ENCODE measurements around the gene CPT1A.

Gene CPT1A

DNA sequence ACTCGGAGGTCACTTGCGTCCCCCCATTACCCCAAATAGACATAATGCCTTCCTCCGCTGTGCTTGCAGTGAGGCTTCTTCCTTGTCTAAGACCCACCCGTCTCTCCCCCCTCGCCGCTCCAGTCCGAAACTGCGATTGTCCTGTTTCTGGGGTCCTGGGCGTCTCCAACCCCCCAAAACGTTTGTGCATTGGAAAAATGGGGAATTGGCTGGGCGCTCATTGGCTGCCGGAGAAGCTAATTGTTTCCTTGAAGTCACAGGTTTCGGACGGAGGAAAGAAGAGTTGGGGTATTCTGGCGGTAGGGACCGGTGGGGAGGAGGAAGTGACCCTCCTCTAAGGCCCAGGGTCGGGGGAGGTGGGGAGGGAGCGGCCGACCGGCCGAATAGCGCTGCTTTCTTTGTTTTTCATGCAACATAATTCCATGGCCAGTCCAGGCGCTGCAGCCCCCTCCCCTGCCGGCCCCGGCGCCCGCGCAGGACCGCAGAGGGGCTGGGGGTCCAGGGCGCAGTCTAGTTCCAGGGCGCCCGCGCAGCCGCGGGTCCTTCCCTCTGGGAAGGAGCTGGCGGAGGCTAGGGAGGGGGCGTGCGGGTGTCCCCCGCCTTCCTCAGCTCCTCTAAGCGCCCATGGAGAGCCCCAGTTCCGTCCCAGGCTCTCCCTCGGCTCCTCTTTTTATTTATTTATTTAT, 12.7 kb upstream of the CPT1A start:
- DNase-seq (ENCODE audit: low spot score): no peak

DNA sequence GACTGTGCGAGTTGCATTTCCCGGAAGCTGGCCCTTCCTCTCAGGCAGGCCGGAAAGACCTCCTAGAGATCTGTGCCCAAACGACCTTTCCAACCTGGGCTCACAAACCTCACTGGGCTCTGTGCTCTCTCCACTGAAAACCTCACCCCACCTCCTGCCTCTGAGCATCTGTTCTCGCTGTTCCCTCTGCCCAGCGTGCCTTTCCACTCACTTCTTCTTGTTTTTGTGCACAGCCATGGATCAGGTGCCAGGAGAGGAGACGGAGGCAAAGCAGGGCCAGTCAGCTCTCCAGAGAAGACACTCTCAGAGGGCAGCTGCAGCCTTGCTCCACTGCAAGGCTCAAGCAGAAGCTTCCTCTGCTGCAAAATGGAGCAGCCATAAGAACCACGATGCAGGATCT, 10.9 kb upstream of the CPT1A start:
- DNase-seq (ENCODE audit: low spot score): no peak

DNA sequence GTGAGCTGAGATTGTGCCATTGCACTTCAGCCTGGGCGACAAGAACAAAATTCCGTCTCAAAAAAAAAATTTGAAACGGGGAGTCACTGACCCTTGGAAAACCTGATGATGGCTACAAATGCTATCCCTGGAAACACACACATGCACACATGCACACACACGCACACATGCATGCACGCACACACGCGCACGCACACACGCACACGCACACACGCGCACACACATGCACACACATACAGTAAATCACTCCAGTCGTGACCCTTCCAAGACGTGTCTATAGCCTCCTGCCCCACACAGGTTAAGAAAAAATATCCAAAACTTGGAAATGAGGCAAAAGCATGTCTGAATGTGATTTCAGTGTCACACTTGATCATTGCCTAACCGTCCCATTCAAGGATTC, 6.7 kb upstream of the CPT1A start:
- no peak for DNase-seq (ENCODE audit: low spot score)

DNA sequence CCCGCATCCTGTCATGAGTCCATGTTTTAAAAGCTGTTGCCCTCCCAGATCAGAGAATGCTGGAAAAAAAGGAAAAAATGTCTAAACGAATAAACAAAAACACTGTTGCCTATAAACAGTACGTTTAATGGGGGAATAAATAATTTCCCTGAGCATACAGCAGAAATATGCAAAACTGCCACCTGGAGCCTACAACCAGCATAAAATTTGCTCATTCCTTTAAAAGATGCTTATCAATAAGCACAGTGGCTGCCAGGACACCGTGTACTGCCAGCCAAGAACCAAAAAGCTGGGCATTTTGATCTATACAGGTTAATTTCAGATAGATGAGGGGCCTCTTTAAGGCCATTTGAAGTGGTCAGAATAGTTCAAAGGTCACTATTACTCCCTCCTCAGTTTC, 5.7 kb upstream of the CPT1A start:
- DNase-seq (ENCODE audit: low spot score): no peak

DNA sequence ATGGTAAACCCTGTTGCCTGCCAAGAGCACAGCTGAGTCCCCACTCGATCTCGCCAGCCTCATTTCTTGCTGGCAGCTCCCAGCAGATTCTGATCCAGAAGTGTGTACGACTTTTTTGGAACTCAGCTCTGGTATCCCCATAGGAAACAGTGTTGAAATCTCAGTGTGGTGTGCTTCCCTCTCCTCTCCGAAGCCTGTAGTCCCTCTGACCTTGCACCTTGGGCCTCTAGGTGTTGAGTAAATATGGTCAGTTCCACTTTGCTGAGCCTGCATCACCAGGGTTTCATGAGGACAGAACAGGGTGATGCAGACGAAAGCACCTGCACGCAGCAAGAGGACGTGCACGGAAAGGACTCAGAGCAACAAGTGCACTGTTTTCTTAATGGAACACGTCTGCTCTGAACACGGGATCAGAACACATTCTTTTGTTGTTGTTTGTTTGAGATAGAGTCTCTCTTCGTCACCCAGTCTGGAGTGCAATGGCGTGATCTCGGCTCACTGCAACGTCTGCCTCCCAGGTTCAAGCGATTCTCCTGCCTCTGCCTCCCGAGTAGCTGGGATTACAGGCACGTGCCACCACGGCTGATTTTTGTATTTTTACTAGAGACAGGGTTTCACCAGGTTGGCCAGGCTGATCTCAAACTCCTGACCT, 3.8 kb upstream of the CPT1A start:
- no peak for DNase-seq (ENCODE audit: low spot score)

DNA sequence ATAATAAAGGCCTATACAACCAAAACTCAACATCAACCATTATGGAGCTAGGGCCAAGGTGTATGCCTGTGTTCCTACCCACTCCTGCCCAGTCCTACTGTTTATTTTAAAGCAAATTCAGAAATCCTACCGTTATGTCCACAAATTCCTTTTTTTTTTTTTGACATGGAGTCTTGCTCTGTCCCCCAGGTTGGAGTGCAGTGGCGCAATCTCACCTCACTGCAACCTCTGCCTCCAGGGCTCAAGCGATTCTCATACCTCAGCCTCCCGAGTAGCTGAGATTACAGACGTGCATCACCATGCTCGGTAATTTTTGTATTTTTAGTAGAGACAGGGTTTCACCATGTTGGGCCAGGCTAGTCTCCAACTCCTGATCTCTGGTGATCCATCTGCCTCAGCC, 3.1 kb upstream of the CPT1A start:
- no peak for DNase-seq (ENCODE audit: low spot score)

DNA sequence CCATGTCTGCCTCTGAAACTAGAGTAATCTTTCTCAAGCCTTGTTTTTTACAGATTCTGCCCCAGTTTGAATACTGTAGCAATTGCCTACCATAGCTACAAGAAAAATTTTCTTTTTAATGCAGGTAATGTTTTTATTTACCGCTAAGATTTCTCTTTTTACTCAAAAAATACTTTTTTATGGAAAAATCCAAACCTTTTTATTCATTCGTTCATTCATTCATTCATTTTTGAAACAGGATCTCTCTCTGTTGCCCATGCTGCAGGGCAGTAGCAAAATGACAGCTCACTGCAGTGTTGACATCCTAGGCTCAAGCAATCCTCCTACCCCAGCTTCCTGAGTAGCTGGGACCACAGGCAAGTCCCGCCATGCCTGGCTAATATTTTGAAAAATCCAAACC, 2.7 kb upstream of the CPT1A start:
- DNase-seq (ENCODE audit: low spot score): no peak

DNA sequence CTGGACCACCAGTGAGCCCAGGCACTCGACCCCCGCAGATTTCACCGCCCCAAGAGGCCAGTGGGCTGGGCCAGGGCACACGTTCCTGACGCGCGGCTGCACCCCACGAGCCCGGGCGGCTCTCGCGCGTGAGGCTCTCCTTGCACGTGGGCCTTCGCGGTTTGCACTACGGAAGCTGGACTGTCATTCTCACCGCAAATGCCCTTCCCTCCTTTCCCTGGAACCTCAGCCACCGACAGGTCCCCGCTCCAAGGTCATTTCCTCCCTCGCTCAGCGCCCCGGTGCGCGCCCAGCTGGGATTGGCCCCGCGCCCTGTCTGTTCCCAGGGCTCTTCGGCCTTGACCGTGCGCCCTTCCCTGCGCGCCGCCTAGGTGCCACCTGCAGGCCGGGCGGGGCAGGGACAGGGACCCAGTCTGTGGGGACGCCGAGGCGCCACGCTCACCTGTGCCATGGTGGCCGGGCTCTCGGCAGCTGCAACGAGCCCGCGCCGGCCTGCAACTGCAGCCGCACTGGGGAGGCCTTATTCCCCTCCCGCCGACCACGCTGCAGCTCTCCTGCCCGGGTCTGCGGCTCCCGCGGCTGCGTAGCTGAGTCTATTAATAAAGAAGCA, 2.1 kb upstream of the CPT1A start:
- DNase-seq (ENCODE audit: low spot score): peak; percentile 76

DNA sequence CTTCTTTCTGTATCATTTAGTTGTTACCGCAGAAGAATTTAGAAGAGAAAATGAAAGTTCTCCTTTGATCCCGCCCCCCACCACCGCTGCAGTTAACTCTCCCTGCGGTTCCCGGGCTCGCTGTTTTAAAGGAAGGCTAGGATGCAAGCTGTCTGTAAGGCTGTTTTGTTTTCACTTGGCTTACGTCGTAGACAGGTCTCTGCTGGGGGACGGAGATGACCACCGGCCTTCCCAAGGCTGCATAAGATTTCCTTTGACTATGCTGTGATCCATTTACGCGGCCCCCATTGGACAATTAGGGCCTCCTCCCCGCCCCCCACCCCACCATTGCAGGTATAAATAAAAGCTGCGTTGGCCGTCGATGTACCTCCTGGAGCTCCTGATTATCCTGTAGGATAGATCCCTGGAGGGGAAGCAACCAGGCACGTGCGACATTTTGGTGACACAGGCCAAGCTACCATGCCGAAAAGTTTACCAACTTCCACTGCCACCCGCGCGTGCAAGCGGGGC, 1.4 kb upstream of the CPT1A start:
- peak; percentile 39 for DNase-seq (ENCODE audit: low spot score)

DNA sequence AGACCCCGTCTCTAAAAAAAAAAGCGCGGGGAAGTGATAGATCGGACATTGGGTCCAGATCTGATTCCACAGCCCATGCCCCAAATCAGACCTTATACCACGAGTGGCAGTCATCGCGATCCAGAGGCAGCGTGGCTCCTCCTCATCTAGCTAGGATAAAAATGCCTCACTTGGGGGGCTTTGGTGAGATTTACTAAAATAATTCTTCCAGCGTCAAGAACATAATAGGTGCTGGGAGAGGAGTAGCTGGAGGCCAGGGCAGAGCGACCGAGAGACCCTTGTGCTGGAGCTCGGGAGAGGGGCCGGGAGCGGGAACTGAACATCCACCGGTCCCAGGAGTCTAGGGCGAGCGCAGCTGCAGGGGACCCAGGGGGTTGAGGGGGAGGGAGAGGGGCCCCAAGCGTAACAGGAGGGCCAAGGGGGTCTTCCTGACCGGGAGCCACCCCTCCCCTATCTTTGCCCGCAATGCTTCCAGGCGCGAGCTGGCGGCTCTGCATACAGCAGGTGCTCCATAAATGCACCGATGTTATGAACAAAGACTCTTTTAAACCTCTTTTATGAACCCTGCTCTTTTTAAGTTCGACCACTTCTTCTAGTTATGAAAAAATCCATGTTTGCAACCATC, 823 bp upstream of the CPT1A start:
- no peak for DNase-seq (ENCODE audit: low spot score)

DNA sequence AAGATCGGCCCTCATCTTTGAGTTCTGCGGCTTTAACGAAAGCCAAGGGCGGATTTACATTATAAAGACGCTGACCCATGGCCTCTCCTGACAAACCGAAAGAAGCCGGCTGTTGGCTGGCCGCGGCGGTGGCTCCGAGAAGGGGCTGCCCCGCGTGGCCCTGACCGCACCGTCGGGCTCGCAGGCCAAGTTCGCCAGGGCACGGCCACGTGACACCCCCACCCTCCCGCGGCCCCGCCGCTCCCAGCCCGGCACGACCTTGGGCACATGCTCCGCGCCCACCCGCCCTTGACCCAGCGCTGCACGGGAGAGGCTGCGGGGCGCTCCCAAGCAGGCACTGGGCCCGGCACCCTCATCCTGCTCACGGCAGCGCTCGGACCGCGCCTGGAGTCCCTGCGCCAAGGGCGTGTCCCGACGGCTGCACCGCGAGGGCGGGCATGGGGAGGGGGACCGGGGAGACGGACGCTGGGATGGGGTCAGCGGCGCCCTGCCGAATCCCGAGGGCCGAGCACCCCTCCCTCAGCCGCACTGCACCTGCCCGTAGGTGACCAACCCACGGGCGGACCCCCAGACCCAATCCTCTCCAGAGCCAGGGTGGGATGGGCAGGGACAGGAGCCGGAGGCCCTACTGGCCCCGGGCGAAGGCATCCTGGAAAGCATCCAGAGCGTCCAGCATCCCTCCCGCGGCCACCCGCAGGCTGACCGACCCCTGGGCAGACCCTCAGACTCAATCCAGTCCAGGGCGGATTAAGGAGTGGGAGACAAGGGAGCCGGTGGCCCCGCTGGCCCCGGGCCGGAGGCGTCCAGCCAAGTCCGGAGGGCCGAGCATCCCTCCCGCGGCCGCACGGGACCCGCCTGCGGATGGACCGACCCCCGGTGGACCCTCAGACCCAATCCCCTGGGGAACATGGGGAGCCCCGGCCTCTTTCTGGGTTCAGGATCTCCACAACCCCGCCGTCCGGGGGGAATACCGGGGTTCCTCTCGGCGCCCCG, 759 bp downstream of the CPT1A start:
- no peak for DNase-seq (ENCODE audit: low spot score)

DNA sequence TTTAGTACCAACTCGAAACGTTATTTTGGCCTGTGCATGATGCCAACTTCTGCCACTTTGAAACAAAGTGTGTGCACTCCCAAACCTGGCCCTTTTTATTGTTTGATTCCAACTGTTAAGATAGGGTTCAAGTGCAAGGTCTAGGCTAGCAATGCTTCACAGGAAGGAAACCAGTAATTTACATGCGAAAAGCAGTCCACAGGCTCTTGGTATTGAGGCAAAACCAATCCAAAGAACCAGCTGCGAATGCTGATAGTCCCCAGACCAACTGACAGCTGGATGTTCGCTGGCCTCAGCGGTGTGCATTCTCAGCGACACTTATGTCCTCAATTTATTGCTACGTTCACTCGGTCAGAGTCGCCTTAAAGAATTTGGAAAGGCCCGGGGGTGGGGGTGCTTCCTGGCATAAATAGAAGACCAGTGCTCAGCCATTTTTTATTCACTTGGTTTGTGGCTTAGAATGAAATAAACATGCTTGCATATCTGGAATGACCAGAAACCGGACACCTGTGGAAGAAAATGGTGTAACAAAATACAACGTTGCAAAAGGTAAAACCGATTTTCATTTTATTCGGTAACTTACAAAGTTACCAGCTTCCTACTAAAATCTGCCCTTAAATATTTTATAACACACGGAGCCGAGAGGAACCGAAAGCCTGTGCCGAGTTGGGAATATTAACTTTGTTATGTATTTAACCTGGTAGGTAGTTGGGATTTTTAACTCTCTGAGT, 1.6 kb downstream of the CPT1A start:
- DNase-seq (ENCODE audit: low spot score): peak; percentile 22

DNA sequence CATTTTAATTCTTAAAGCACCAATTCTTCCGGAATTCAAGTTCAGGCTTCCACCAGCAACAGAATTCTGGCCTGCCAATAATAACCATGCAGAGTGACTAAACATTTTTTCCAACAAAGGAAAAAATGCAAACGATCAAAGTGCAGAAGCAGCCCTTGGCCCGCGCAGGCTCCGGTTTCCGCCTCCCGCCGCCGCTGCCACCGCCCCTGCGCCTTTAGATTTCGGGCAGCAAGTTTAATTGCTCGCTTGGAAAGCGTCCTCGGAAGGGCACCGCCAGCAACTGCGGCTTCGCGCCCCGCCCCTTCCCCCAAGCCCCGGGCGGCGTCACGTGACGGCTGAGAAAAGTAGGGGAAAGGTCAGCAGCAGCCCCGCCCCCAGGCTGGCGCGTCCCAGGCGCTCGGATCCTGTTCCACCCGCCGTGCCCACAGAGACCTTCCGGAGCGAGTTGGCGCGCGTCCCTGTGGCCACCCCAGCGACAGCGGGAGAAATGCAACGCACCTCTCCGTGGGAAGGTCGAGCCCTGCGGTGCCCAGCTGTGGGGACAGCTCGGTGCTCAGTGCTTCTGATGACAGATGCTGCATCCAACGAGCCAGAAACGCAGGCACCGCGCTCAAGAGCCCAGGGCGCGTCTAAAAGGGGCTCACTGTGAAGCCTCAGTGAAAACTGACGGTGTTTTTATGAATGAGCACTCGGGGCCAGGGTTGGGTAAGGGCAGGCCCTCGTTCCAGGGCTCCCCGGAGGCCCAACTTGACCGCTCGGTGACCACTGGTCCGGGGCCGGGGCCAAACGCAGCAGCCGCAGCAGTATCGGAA, 2.5 kb downstream of the CPT1A start:
- peak; percentile 94 for DNase-seq (ENCODE audit: low spot score)

DNA sequence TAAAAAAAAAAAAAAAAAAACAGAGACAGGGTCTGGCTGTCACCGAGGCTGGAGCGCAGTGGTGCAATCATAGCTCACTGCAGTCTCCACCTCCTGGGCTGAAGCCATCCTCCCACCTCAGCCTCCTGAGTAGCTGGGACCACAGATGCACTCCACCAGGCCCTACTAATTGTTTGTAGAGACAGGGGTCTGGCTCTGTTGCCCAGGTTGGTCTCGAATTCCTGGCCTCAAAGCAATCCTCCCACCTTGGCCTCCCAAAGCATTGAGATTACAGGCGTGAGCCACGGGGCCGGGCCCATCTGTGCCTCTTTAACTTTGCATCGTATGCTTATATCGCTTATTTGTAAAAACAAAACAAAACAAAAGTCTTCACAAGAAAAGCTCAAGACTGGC, 3.1 kb downstream of the CPT1A start:
- DNase-seq (ENCODE audit: low spot score): no peak

DNA sequence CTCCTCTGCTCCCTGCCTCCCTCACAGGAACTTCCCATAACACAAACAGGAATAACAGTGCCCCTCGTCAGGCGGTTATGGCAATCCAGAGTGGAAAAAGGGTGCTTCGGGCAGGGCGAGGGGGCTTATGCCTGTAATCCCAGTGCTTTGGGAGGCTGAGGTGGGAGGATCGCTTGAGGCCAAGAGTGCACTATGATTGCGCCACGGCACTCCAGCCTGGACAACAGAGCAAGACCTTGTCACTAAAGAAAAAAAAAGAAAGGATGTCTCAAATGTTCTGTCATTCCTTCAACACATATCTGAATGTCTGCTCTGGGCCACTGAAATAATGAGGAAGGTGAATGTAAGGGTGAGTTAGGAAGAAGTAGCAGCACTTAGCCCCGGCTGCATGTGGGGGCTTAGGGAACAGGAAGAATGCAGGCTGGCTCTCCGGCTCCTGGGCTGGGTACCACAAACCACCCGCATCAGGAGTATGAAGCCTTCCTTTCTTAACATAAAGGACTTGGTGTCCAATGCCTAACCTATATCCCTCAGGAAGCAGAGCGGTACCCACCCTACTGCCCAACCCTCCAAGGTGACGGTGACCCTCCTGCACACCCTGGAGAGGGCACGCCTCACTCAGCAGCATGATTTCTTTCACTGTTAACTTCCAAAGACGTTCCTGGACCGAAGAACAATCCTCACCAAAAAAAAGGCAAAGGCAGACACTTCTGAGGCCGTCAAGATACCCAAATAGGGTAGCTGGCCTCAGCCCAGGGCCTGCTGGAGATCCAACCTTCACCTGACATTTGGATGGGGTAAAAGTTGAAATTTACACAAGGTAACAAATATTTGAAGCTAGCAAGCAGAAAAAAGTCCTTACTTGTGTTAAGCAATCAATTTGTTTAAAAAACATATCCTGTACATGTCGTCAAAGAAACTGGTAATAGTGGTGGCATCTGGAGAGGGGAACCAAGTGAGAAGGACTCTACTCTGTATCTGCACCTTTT, 3.8 kb downstream of the CPT1A start:
- DNase-seq (ENCODE audit: low spot score): no peak

DNA sequence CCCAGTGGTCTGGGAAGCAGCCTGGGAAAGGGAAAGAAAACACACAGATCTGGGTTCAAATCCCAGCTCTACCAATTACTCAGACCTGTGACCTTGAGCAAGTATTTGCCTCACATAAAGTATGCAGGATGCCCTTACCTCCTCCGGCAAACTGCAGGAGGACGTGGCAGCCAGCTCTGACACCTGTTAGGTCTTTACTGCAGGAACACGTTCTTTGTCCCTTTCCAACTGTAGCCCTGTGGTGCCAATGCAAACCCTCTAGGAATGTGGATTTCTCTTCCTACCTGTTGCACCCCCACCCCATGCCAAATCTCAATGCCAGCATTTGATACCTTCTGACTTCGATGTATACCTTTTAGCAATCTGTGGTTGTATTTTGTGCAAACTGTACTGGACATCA, 6.0 kb downstream of the CPT1A start:
- no peak for DNase-seq (ENCODE audit: low spot score)

DNA sequence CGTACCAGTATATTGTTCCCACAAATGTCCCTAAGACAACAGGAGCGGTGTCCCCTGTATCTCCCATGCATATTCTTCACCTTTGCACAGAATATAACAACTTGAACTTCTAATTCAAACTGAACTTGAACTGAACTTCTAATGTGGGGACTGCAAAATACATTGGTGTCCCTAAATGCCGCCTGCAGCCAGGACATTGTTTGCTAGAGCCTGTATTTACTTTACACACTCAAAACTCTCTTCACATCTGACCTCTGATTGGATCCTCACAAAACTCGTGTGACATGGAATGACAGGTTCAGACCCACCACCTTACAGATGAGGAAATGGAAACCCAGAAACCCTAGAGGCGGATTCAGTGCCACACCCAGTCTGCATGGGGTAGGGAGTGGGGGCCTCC, 6.4 kb downstream of the CPT1A start:
- DNase-seq (ENCODE audit: low spot score): no peak

DNA sequence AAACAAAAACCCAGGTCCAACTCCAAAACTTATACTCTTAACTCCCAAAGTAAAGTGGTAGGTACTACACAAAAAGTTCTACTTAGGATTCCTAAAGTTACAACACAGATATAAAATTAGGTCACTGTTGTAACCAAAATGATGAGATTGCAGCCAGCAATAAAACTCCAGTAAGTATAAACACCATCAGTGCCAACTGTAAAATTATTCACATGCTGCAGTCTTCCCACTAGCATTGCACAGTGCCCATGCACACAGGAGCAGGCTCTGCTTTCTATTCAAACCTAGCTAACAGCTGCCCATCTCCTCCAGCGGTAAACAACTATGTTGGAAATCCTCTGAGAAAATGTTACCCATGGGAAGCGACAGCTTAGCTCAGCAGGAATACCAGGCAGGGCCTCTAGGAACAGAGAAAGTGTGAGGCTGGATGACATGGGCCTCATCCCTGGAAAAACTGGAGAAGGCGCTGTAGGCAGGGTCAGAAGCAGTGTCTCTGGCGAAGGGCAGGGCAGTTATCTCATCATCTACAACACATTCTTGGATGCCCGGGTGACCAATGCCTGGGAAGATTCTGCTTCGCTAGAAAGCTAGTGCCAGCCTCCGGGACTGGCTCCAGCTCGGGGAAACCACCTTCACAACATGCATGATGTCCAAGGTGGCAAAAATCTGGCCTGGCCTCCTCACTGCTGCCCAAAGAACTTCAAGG, 9.1 kb downstream of the CPT1A start:
- DNase-seq (ENCODE audit: low spot score): no peak
